SK-N-SH (cell line): ENCODE results near the gene ABCA4. TPM values are rescaled to one million over a fixed set of nuclear protein-coding genes. Genes with fewer than 3 reads are reported as not detected.

Source experiments
- CTCF ChIA-PET: fragments of 300-600, 350-600 bp; formaldehyde crosslinking; extraction: SDS; loops from one replicate; lab custom pipeline; 2021; lab: Yijun Ruan, JAX
- POLR2A ChIA-PET: fragments of 350-600 bp; sonication (Branson Sonifier 250); formaldehyde crosslinking; extraction: SDS; loops from one replicate; lab custom pipeline; 2020; ENCODE audit warnings: antibody characterized with exemption, inconsistent platforms; lab: Yijun Ruan, JAX
- DNase-seq: peaks from one replicate; pipeline ENCODE4 v3.0.0; 2012
- H2AFZ ChIP-seq: fragments of 200-600 bp; sonication (generic); 2 replicates; pipeline ENCODE4 v1.8.1; 2016; ENCODE audit warnings: antibody characterized with exemption, mild to moderate bottlenecking, low read depth
- H3F3A ChIP-seq: fragments of 200-600 bp; sonication (generic); replicated peaks from 2 replicates; pipeline ENCODE3; 2016; ENCODE audit warnings: antibody characterized with exemption, mild to moderate bottlenecking; ENCODE audit not compliant: insufficient read depth
- H3K27ac ChIP-seq, 2 experiments: fragments of 200-500 bp in 1 of 2; fragments of 200-600 bp in 1 of 2; sonication (Bioruptor generic) in 1 of 2; sonication (generic), shearing (Covaris generic) in 1 of 2; 2 replicates each; pipeline versions ENCODE4 v1.5.1 to v1.6.1; 2014 to 2016; ENCODE audit warnings: low read depth in 2 of 2, inconsistent platforms in 1 of 2, low read length in 1 of 2, mild to moderate bottlenecking in 1 of 2, mixed read lengths in 1 of 2
- H3K27me3 ChIP-seq: fragments of 200-600 bp; sonication (generic), shearing (Covaris generic); 2 replicates; pipeline ENCODE4 v1.6.1; 2016; ENCODE audit warnings: mixed run types; ENCODE audit not compliant: insufficient read depth
- H3K36me3 ChIP-seq, 2 experiments: fragments of 200-500 bp in 1 of 2; fragments of 200-600 bp in 1 of 2; sonication (Bioruptor generic) in 1 of 2; sonication (generic) in 1 of 2; replicated peaks in 1 of 2; 2 replicates each; pipeline versions ENCODE3 to v1.5.1; 2014 to 2016; ENCODE audit warnings: low read length in 1 of 2, mild to moderate bottlenecking in 1 of 2; ENCODE audit not compliant: insufficient read depth in 2 of 2, control insufficient read depth in 1 of 2
- H3K4me1 ChIP-seq, 2 experiments: fragments of 200-500 bp in 1 of 2; fragments of 200-600 bp in 1 of 2; sonication (Bioruptor generic) in 1 of 2; sonication (generic), shearing (Covaris generic) in 1 of 2; 2 replicates each; pipeline versions ENCODE4 v1.5.1 to v1.6.1; 2014 to 2016; ENCODE audit warnings: low read depth in 1 of 2, low read length in 1 of 2, mixed run types in 1 of 2; ENCODE audit not compliant: insufficient read depth in 2 of 2, control insufficient read depth in 1 of 2
- H3K4me2 ChIP-seq: fragments of 200-600 bp; sonication (generic), shearing (Covaris generic); 2 replicates; pipeline ENCODE4 v1.6.1; 2017; ENCODE audit warnings: mixed run types
- H3K4me3 ChIP-seq, 2 experiments: fragments of 200-500 bp in 1 of 2; fragments of 200-600 bp in 1 of 2; sonication (Bioruptor generic) in 1 of 2; sonication (generic), shearing (Covaris generic) in 1 of 2; 2 replicates each; pipeline versions ENCODE4 v1.5.1 to v1.8.1; 2014 to 2016; ENCODE audit warnings: low read depth in 2 of 2, inconsistent platforms in 1 of 2, low read length in 1 of 2, mild to moderate bottlenecking in 1 of 2, mixed read lengths in 1 of 2, moderate library complexity in 1 of 2
- H3K79me2 ChIP-seq: fragments of 200-600 bp; sonication (generic); 2 replicates; pipeline ENCODE4 v1.8.1; 2017; ENCODE audit warnings: mild to moderate bottlenecking; ENCODE audit not compliant: insufficient read depth
- H3K9ac ChIP-seq: fragments of 200-600 bp; sonication (generic); 2 replicates; pipeline ENCODE4 v1.6.1; 2017; ENCODE audit warnings: mixed run types
- H3K9me2 ChIP-seq: fragments of 200-600 bp; sonication (generic); 2 replicates; pipeline ENCODE4 v1.6.1; 2017; ENCODE audit warnings: mixed run types
- H3K9me3 ChIP-seq: fragments of 200-600 bp; sonication (generic); 2 replicates; pipeline ENCODE4 v1.6.1; 2017; ENCODE audit warnings: mixed run types, mild to moderate bottlenecking, moderate library complexity
- H4K20me1 ChIP-seq: fragments of 200-600 bp; sonication (generic); 2 replicates; pipeline ENCODE4 v1.6.1; 2017; ENCODE audit warnings: mild to moderate bottlenecking, mixed run types; ENCODE audit not compliant: insufficient read depth
- CHD2 ChIP-seq: fragments of 150-350 bp; IDR thresholded peaks from 2 replicates; pipeline ENCODE4 v1.6.1; 2018; ENCODE audit warnings: low read length; ENCODE audit not compliant: partially characterized antibody
- ELF1 ChIP-seq: IDR thresholded peaks from 2 replicates; pipeline ENCODE4 v1.4.0; 2012
- FOXM1 ChIP-seq: IDR thresholded peaks from 2 replicates; pipeline ENCODE4 v1.4.0; 2012; ENCODE audit warnings: low read depth, mild to moderate bottlenecking
- GATA2 ChIP-seq: sonication (generic); formaldehyde crosslinking; IDR thresholded peaks from 2 replicates; pipeline ENCODE4 v1.5.0; 2020; ENCODE audit warnings: mild to moderate bottlenecking, missing genetic modification reagents
- MEF2A ChIP-seq: IDR thresholded peaks from 2 replicates; pipeline ENCODE4 v1.4.0; 2012; ENCODE audit warnings: low read depth, borderline replicate concordance
- MXI1 ChIP-seq: IDR thresholded peaks from 2 replicates; pipeline ENCODE4 v1.6.1; 2012; ENCODE audit warnings: mild to moderate bottlenecking, low read depth, low read length, improper control_type of control experiment
- POLR2AphosphoS5 ChIP-seq: IDR thresholded peaks from 2 replicates; pipeline ENCODE4 v1.6.1; 2012; ENCODE audit warnings: low read depth, low read length
- RAD21 ChIP-seq: IDR thresholded peaks from 2 replicates; pipeline ENCODE4 v1.6.1; 2012; ENCODE audit warnings: mild to moderate bottlenecking, low read length
- REST ChIP-seq: IDR thresholded peaks from 2 replicates; pipeline ENCODE4 v1.6.1; 2012; ENCODE audit warnings: mild to moderate bottlenecking, low read depth, low read length, moderate library complexity
- RFX5 ChIP-seq: IDR thresholded peaks from 2 replicates; pipeline ENCODE4 v1.6.1; 2012; ENCODE audit warnings: mild to moderate bottlenecking, improper control_type of control experiment, low read length
- RXRA ChIP-seq: IDR thresholded peaks from 2 replicates; pipeline ENCODE4 v1.4.0; 2012; ENCODE audit warnings: low read depth, mild to moderate bottlenecking, borderline replicate concordance
- SMC3 ChIP-seq: IDR thresholded peaks from 2 replicates; pipeline ENCODE4 v1.6.1; 2012; ENCODE audit warnings: low read depth, low read length, improper control_type of control experiment
- USF1 ChIP-seq: IDR thresholded peaks from 2 replicates; pipeline ENCODE4 v1.4.0; 2012; ENCODE audit warnings: low read depth, borderline replicate concordance
- USF2 ChIP-seq: fragments of 150-350 bp; IDR thresholded peaks from 2 replicates; pipeline ENCODE4 v1.6.1; 2017; ENCODE audit warnings: antibody characterized with exemption, low read length, low read depth, borderline replicate concordance
- WGBS: methylation state at CpG from one replicate; pipeline ENCODE4 v1.1.6; 2017; ENCODE audit warnings: low lambda C conversion rate; 5-methylcytosine and 5-hydroxymethylcytosine counted together
- polyA plus RNA-seq, 3 experiments: library from polyadenylated mRNA; depleted of rRNA; stranded (reverse); fragments of >200 nt; gene quantifications; 2 replicates each; pipeline ENCODE4 v1.2.3, GENCODE V29; 2012

The ABCA4 gene
- polyA plus RNA-seq, 1 of the 3 experiments (the other 2 are of a cell fraction): 0.03 TPM

GRCh38 chr1:93961906-93962305 is 159.0 kb downstream of the ABCA4 start (continued):
- no peak for TF ChIP-seq REST
- TF ChIP-seq POLR2AphosphoS5: no peak
- no peak for TF ChIP-seq RAD21
- TF ChIP-seq MEF2A: no peak
- no peak for TF ChIP-seq USF2
- TF ChIP-seq SMC3: no peak
- TF ChIP-seq RXRA: no peak
- no peak for TF ChIP-seq MXI1
- TF ChIP-seq GATA2: no peak

- CTCF ChIA-PET: no interaction called here
- Histone ChIP-seq H3K4me2 (no peak overlapping the region), H4K20me1 (no peaks in the 10 kb centered on the region), H3K9ac (no peak overlapping the region), H3K27me3 (no peaks in the 10 kb centered on the region), H3K9me3 (no peaks in the 10 kb centered on the region; the same call in 1 of the 2 replicates), H3F3A (no peaks in the 10 kb centered on the region), H3K4me3 (no peak overlapping the region), H3K36me3 (no peaks in the 10 kb centered on the region), H3K9me2 (no peaks in the 10 kb centered on the region), H3K79me2 (no peaks in the 10 kb centered on the region), H3K27ac (no peak overlapping the region), H2AFZ (no peak overlapping the region), H3K4me1 (no peaks in the 10 kb centered on the region)
- POLR2A ChIA-PET: no interaction called here
- DNase-seq: no peak
- no peak for TF ChIP-seq RFX5
- TF ChIP-seq ELF1: no peak
- TF ChIP-seq USF1: no peak
- no peak for TF ChIP-seq CHD2
- no peak for TF ChIP-seq REST
- TF ChIP-seq FOXM1: no peak
- 52% methylated on average over 2 of the region's 2 CpGs for WGBS
Observed at GRCh38 chr1:93961443-93961842, 159.5 kb downstream of the ABCA4 start.
